ENCODE results near the gene NAT16. TPM values are rescaled to one million over a fixed set of nuclear protein-coding genes. Genes with fewer than 3 reads are reported as not detected.

Gene NAT16
- total RNA-seq, 2 donors from 2014 or later: 0.15 to 0.20 TPM

DNA sequence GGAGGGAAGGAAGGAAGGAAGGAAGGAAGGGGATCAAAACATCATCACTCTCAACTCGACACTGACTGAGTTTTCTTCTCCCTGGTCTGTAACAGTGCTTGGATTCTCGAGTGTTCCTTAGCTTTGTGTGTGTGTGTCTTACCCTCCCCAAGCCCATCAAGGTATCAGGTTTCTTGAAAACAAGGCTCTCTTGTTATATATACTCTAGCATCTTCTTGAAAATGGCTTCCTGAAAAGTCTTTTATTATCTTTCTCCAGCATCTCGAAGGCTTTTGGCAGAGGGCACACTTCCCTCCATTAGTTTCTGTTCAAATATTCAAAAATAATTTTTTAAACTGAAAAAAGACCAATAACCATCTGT, 39.8 kb downstream of the NAT16 start:
- WGBS, 2 experiments (ENCODE audit: insufficient coverage in 1 of 2, insufficient read length in 1 of 2): 80 to 86% methylated on average over 3 of the region's 3 CpGs
- no peak overlapping the region for H3K4me3 ChIP-seq (ENCODE audit: low read length)
- Mint-ChIP-seq H3K36me3 (ENCODE audit: low read depth) (no peaks in the 10 kb centered on the region), H3K27ac (no peak overlapping the region), H3K9me3 (no peaks in the 10 kb centered on the region), H3K4me1 (peaks cover 6% of the 10 kb centered on the region), H3K27me3 (ENCODE audit: insufficient read depth) (peaks cover 9% of the 10 kb centered on the region), H3K4me3 (no peak overlapping the region)
- no peaks in the 10 kb centered on the region for H3K4me1 ChIP-seq (ENCODE audit: control insufficient read depth, insufficient read depth, low read length)
- H3K27me3 ChIP-seq (ENCODE audit: control insufficient read depth, insufficient read depth, low read length, poor library complexity, severe bottlenecking): peaks cover 8% of the 10 kb centered on the region
- no peak for DNase-seq
- no peak overlapping the region for H3K27ac ChIP-seq (ENCODE audit: low read depth, low read length)
- H3K36me3 ChIP-seq (ENCODE audit: control insufficient read depth, insufficient read depth, low read length): no peaks in the 10 kb centered on the region
- no peaks in the 10 kb centered on the region for H3K9me3 ChIP-seq (ENCODE audit: control insufficient read depth, low read length)
- TF ChIP-seq, protein P1, sequence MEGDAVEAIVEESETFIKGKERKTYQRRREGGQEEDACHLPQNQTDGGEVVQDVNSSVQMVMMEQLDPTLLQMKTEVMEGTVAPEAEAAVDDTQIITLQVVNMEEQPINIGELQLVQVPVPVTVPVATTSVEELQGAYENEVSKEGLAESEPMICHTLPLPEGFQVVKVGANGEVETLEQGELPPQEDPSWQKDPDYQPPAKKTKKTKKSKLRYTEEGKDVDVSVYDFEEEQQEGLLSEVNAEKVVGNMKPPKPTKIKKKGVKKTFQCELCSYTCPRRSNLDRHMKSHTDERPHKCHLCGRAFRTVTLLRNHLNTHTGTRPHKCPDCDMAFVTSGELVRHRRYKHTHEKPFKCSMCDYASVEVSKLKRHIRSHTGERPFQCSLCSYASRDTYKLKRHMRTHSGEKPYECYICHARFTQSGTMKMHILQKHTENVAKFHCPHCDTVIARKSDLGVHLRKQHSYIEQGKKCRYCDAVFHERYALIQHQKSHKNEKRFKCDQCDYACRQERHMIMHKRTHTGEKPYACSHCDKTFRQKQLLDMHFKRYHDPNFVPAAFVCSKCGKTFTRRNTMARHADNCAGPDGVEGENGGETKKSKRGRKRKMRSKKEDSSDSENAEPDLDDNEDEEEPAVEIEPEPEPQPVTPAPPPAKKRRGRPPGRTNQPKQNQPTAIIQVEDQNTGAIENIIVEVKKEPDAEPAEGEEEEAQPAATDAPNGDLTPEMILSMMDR (conservative IDR thresholded peaks at IDR 0.05): no peak
- no peak overlapping the region for H3K9ac ChIP-seq (ENCODE audit: extremely low read depth, low read length, poor library complexity, severe bottlenecking)

DNA sequence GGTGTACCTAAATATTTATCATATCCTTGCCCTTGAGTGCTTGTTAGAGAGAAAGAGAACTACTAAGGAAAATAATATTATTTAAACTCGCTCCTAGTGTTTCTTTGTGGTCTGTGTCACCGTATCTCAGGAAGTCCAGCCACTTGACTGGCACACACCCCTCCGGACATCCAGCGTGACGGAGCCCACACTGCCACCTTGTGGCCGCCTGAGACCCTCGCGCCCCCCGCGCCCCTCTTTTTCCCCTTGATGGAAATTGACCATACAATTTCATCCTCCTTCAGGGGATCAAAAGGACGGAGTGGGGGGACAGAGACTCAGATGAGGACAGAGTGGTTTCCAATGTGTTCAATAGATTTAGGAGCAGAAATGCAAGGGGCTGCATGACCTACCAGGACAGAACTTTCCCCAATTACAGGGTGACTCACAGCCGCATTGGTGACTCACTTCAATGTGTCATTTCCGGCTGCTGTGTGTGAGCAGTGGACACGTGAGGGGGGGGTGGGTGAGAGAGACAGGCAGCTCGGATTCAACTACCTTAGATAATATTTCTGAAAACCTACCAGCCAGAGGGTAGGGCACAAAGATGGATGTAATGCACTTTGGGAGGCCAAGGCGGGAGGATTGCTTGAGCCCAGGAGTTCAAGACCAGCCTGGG, 41.8 kb downstream of the NAT16 start:
- H3K27ac ChIP-seq (ENCODE audit: low read depth, low read length): no peak overlapping the region

DNA sequence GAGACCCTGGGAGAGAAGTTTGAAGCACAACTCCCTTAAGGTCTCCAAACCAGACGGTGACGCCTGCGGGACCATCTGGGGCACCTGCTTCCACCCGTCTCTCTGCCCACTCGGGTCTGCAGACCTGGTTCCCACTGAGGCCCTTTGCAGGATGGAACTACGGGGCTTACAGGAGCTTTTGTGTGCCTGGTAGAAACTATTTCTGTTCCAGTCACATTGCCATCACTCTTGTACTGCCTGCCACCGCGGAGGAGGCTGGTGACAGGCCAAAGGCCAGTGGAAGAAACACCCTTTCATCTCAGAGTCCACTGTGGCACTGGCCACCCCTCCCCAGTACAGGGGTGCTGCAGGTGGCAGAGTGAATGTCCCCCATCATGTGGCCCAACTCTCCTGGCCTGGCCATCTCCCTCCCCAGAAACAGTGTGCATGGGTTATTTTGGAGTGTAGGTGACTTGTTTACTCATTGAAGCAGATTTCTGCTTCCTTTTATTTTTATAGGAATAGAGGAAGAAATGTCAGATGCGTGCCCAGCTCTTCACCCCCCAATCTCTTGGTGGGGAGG, 42.4 kb downstream of the NAT16 start:
- H3K36me3 ChIP-seq (ENCODE audit: control insufficient read depth, insufficient read depth, low read length): no peaks in the 10 kb centered on the region
- Mint-ChIP-seq H3K4me1 (peaks cover 15% of the 10 kb centered on the region), H3K4me3 (no peak overlapping the region), H3K27ac (peak overlapping the region; percentile 93), H3K9me3 (no peaks in the 10 kb centered on the region), H3K36me3 (ENCODE audit: low read depth) (no peaks in the 10 kb centered on the region), H3K27me3 (ENCODE audit: insufficient read depth) (peaks cover 11% of the 10 kb centered on the region)
- no peaks in the 10 kb centered on the region for H3K4me1 ChIP-seq (ENCODE audit: control insufficient read depth, insufficient read depth, low read length)
- H3K4me3 ChIP-seq (ENCODE audit: low read length): no peak overlapping the region
- H3K9ac ChIP-seq (ENCODE audit: extremely low read depth, low read length, poor library complexity, severe bottlenecking): no peak overlapping the region
- peaks cover 8% of the 10 kb centered on the region for H3K27me3 ChIP-seq (ENCODE audit: control insufficient read depth, insufficient read depth, low read length, poor library complexity, severe bottlenecking)
- TF ChIP-seq, protein P1 (conservative IDR thresholded peaks at IDR 0.05): no peak
- WGBS, 2 experiments (ENCODE audit: insufficient coverage in 1 of 2, insufficient read length in 1 of 2): 86 to 87% methylated on average over 5 to 9 of the region's 9 CpGs
- H3K9me3 ChIP-seq (ENCODE audit: control insufficient read depth, low read length): no peaks in the 10 kb centered on the region
- no peak for DNase-seq
- no peak overlapping the region for H3K27ac ChIP-seq (ENCODE audit: low read depth, low read length)

More for the DNA sequence above, 41.8 kb downstream of the NAT16 start:
- peak; percentile 93 for DNase-seq
- TF ChIP-seq, protein P1 (conservative IDR thresholded peaks at IDR 0.05): peak; percentile 95
- Mint-ChIP-seq H3K9me3 (no peaks in the 10 kb centered on the region), H3K4me1 (peaks cover 15% of the 10 kb centered on the region), H3K27me3 (ENCODE audit: insufficient read depth) (peaks cover 12% of the 10 kb centered on the region), H3K36me3 (ENCODE audit: low read depth) (no peaks in the 10 kb centered on the region), H3K4me3 (peak overlapping the region; percentile 20), H3K27ac (peak overlapping the region; percentile 93)
- Histone ChIP-seq H3K4me1 (ENCODE audit: control insufficient read depth, insufficient read depth, low read length) (no peaks in the 10 kb centered on the region), H3K27me3 (ENCODE audit: control insufficient read depth, insufficient read depth, low read length, poor library complexity, severe bottlenecking) (peaks cover 8% of the 10 kb centered on the region), H3K9me3 (ENCODE audit: control insufficient read depth, low read length) (no peaks in the 10 kb centered on the region), H3K4me3 (ENCODE audit: low read length) (no peak overlapping the region), H3K9ac (ENCODE audit: extremely low read depth, low read length, poor library complexity, severe bottlenecking) (no peak overlapping the region), H3K36me3 (ENCODE audit: control insufficient read depth, insufficient read depth, low read length) (no peaks in the 10 kb centered on the region)
- 10 to 22% methylated on average over 2 to 16 of the region's 16 CpGs for WGBS, 2 experiments (ENCODE audit: insufficient coverage in 1 of 2, insufficient read length in 1 of 2)

All from endodermal cell (in vitro differentiated cells).